GM12878 (cell line): ENCODE results near the gene MS4A1. TPM values are rescaled to one million over a fixed set of nuclear protein-coding genes. Genes with fewer than 3 reads are reported as not detected.

Experiments used
- CBFB ChIP-seq: IDR thresholded peaks from 2 replicates; pipeline ENCODE4 v1.6.1; 2016; ENCODE audit warnings: antibody characterized with exemption, low read depth
- CBX3 ChIP-seq: fragments of 200-600 bp; sonication (generic); IDR thresholded peaks from 2 replicates; pipeline ENCODE4 v1.6.1; 2016; ENCODE audit warnings: low read depth, borderline replicate concordance
- CTCF ChIP-seq, 3 experiments: IDR thresholded peaks in 2 of 3; conservative IDR thresholded peaks in 1 of 3; 2 replicates each; pipeline ENCODE4 v1.5.1; 2011; ENCODE audit warnings: low read depth in 3 of 3, low read length in 3 of 3, mild to moderate bottlenecking in 3 of 3, control low read depth in 2 of 3, moderate library complexity in 2 of 3, inconsistent platforms in 1 of 3, mixed read lengths in 1 of 3; ENCODE audit not compliant: control insufficient read depth in 2 of 3, insufficient read depth in 1 of 3; ENCODE audit errors: extremely low read depth in 1 of 3
- GABPA ChIP-seq: IDR thresholded peaks from 2 replicates; pipeline ENCODE4 v1.6.1; 2014; ENCODE audit warnings: antibody characterized with exemption, low read depth, mild to moderate bottlenecking, inconsistent platforms
- HSF1 ChIP-seq: fragments of 150-350 bp; IDR thresholded peaks from 2 replicates; pipeline ENCODE4 v1.6.1; 2014; ENCODE audit warnings: mild to moderate bottlenecking, low read depth, low read length
- MEF2A ChIP-seq: IDR thresholded peaks from 2 replicates; pipeline ENCODE4 v1.6.1; 2011; ENCODE audit warnings: low read depth, mild to moderate bottlenecking, low read length, moderate library complexity; ENCODE audit not compliant: insufficient read depth
- MTA2 ChIP-seq: fragments of 450-650 bp; IDR thresholded peaks from 2 replicates; pipeline ENCODE4 v1.6.1; 2016; ENCODE audit warnings: low read depth, mild to moderate bottlenecking, moderate library complexity
- PML ChIP-seq: IDR thresholded peaks from 2 replicates; pipeline ENCODE4 v1.6.1; 2012; ENCODE audit warnings: low read length, inconsistent platforms
- RAD51 ChIP-seq: fragments of 450-650 bp; IDR thresholded peaks from 2 replicates; pipeline ENCODE4 v1.6.1; 2016; ENCODE audit warnings: moderate library complexity, mild to moderate bottlenecking, inconsistent platforms
- RB1 ChIP-seq: fragments of 450-650 bp; formaldehyde crosslinking; IDR thresholded peaks from 2 replicates; pipeline ENCODE4 v1.6.1; 2017; ENCODE audit warnings: mild to moderate bottlenecking, borderline replicate concordance
- REST ChIP-seq: IDR thresholded peaks from 2 replicates; pipeline ENCODE4 v1.6.1; 2012; ENCODE audit warnings: mild to moderate bottlenecking, low read depth, low read length
- RFX5 ChIP-seq: IDR thresholded peaks from 2 replicates; pipeline ENCODE4 v1.6.1; 2011; ENCODE audit warnings: low read depth, low read length, improper control_type of control experiment
- SIN3A ChIP-seq: IDR thresholded peaks from 2 replicates; pipeline ENCODE4 v1.6.1; 2012; ENCODE audit warnings: low read depth, low read length, improper control_type of control experiment
- SIX5 ChIP-seq: IDR thresholded peaks from 2 replicates; pipeline ENCODE4 v1.6.1; 2011; ENCODE audit warnings: mild to moderate bottlenecking, low read depth, low read length, moderate library complexity; ENCODE audit not compliant: severe bottlenecking
- STAT3 ChIP-seq: IDR thresholded peaks from 2 replicates; pipeline ENCODE4 v1.6.1; 2011; ENCODE audit warnings: low read depth, low read length, improper control_type of control experiment
- ZNF384 ChIP-seq: IDR thresholded peaks from 2 replicates; pipeline ENCODE4 v1.6.1; 2012; ENCODE audit warnings: low read depth, mild to moderate bottlenecking, low read length, improper control_type of control experiment, borderline replicate concordance
- polyA plus RNA-seq, 11 experiments: library from polyadenylated mRNA; depleted of rRNA in 4 of 11; unstranded in 6 of 11; stranded (reverse) in 5 of 11; fragments of >200 nt; fragmentation: Nextera tagmentation in 4 of 11; fragmentation: Illumina TruSeq in 1 of 11; extraction: Ambion mirVana in 4 of 11; extraction: Trizol in 1 of 11; gene quantifications; 1 replicate in 1 of 11; 2 replicates in 10 of 11; pipeline versions ENCODE4 v1.2.1 to v1.2.3, GENCODE V29; 2011 to 2016; ENCODE audit warnings: inconsistent platforms in 2 of 11, missing spikeins in 2 of 11, low read depth in 1 of 11
- total RNA-seq, 4 experiments: library from RNA; depleted of rRNA in 3 of 4; stranded (reverse); fragments of >200 nt in 3 of 4; fragmentation: Illumina TruSeq in 1 of 4; extraction: Trizol in 1 of 4; gene quantifications; 2 replicates each; pipeline versions ENCODE4 v1.2.1 to v1.2.3, GENCODE V29; 2013 to 2021
- TF ChIP-seq, protein P1 (sequence below): IDR thresholded peaks from 2 replicates; pipeline ENCODE4 v1.6.1; 2012; ENCODE audit warnings: low read depth, low read length, improper control_type of control experiment
- TF ChIP-seq, protein P2 (sequence below): fragments of 450-650 bp; conservative IDR thresholded peaks from 2 replicates; pipeline ENCODE4 v1.6.1; 2017; ENCODE audit warnings: mild to moderate bottlenecking, moderate library complexity
- TF ChIP-seq, protein P3 (sequence below): IDR thresholded peaks from 2 replicates; pipeline ENCODE4 v1.6.1; 2011; ENCODE audit warnings: borderline replicate concordance, low read depth, mild to moderate bottlenecking, moderate library complexity, low read length; ENCODE audit not compliant: insufficient read depth, poor library complexity, severe bottlenecking

The MS4A1 gene
- total and polyA plus RNA-seq, 10 of the 15 experiments (the other 5 are each of a cell fraction or from before 2014, with no cell fraction given), result 329 to 2,106 (median 687) TPM

DNA sequence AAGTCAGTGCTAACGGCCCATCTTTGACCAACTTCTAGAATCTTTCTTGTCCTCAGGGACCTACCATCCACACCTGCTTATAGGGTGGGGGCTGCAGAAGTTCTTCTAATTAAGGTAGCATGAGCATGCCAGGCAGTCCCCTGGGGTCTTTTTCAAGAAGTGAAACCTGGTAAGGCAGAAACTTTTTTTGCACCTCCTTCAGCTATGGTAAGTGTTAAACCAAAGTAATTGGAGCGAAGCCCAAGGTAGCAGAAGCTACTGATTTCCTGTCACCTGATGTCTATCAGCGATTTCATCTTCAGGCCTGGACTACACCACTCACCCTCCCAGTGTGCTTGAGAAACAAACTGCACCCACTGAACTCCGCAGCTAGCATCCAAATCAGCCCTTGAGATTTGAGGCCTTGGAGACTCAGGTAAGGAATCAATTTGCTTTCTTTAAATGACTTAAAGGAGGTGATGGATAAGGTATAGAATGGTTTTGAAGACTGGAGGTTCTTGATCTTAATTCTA lies at the start of gene MS4A1 (continued):
- TF ChIP-seq CTCF (IDR thresholded peaks at IDR 0.05 in 2 of 3, conservative IDR thresholded peaks at IDR 0.05 in 1 of 3; ENCODE audit: control insufficient read depth in 2 of 3, extremely low read depth in 1 of 3, insufficient read depth in 1 of 3, low read depth in 3 of 3, low read length in 3 of 3) (no peak), GABPA (peak; percentile 48; the same call in 1 of the 2 replicates), SIN3A (no peak), REST (peak; percentile 32; the same call in 1 of the 2 replicates), ZNF384 (peak; percentile 74; the same call in 1 of the 2 replicates), HSF1 (0 out of 2 replicates have a peak, but pooled peaks have one; percentile 29), CBX3 (no peak), CBFB (0 out of 2 replicates have a peak, but pooled peaks have one; percentile 20), RFX5 (no peak), PML (peak; percentile 80), RB1 (peak; percentile 68; the same call in 1 of the 2 replicates), STAT3 (peak; percentile 64; the same call in 1 of the 2 replicates), MTA2 (peak; percentile 100), RAD51 (peak; percentile 94), MEF2A (peak; percentile 93), SIX5 (no peak)
- TF ChIP-seq, protein P1, sequence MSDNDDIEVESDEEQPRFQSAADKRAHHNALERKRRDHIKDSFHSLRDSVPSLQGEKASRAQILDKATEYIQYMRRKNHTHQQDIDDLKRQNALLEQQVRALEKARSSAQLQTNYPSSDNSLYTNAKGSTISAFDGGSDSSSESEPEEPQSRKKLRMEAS, result 0 out of 2 replicates have a peak, but pooled peaks have one; percentile 32
- TF ChIP-seq, protein P2, sequence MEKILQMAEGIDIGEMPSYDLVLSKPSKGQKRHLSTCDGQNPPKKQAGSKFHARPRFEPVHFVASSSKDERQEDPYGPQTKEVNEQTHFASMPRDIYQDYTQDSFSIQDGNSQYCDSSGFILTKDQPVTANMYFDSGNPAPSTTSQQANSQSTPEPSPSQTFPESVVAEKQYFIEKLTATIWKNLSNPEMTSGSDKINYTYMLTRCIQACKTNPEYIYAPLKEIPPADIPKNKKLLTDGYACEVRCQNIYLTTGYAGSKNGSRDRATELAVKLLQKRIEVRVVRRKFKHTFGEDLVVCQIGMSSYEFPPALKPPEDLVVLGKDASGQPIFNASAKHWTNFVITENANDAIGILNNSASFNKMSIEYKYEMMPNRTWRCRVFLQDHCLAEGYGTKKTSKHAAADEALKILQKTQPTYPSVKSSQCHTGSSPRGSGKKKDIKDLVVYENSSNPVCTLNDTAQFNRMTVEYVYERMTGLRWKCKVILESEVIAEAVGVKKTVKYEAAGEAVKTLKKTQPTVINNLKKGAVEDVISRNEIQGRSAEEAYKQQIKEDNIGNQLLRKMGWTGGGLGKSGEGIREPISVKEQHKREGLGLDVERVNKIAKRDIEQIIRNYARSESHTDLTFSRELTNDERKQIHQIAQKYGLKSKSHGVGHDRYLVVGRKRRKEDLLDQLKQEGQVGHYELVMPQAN, result 0 out of 2 replicates have a peak, but pooled peaks have one; percentile 31
- TF ChIP-seq, protein P3, sequence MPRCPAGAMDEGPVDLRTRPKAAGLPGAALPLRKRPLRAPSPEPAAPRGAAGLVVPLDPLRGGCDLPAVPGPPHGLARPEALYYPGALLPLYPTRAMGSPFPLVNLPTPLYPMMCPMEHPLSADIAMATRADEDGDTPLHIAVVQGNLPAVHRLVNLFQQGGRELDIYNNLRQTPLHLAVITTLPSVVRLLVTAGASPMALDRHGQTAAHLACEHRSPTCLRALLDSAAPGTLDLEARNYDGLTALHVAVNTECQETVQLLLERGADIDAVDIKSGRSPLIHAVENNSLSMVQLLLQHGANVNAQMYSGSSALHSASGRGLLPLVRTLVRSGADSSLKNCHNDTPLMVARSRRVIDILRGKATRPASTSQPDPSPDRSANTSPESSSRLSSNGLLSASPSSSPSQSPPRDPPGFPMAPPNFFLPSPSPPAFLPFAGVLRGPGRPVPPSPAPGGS, result peak; percentile 76
